Heart left ventricle (tissue), 13 donors: ENCODE measurements around the gene EXD3.

Source experiments
- CTCF ChIP-seq, 12 donors: fragments of 200-600 bp; sonication (generic) in 4 of 12; IDR thresholded peaks; one replicate each; pipeline versions ENCODE4 v1.5.0 to v1.8.0; 2018 to 2022; ENCODE audit warnings: antibody characterized with exemption in 12 of 12, mild to moderate bottlenecking in 5 of 12
- POLR2A ChIP-seq, 2 donors: fragments of 450-650 bp; IDR thresholded peaks; one replicate each; pipeline ENCODE4 v1.6.1; 2017; ENCODE audit warnings: antibody characterized with exemption in 2 of 2, mild to moderate bottlenecking in 2 of 2, moderate library complexity in 2 of 2
- donor health status: ischemic (EF 13 %, LVEDD 7.1; RV severe dilation, severe dysfunction).
- donor health status: DM: no; HTN: yes; CAD: no.
- donor health status: DM: no; HTN: no; CAD: no.
- donor health status: ischemic (EF 25% LVEDD 6.9; RV normal size, moderate dysfunction).
- donor health status: ischemic (EF 25% LVEDD 5.7; RV mildly dilated, moderate dysfunction).
- donor health status: ischemic (EF 35%, LVEDD 5.7; RV mildly dilated, moderate dysfunction).
- donor health status: nonischemic (EF 11% LVEDD 7.7; RV severe dilation, severe dysfunction).
- donor health status: DM: yes; HTN: yes; CAD: no.
- donor health status: PGD.
- donor health status: ischemic (EF 29% LVEDD 5.4; RV normal size, mild dysfunction).
- donor health status: nonischemic (EF 23%, LVEDD 6.1; RV moderate dilation, normal function).

- TF ChIP-seq CTCF (IDR thresholded peaks at IDR 0.05) (no peak), POLR2A (IDR thresholded peaks at IDR 0.05) (no peak)
Measured at GRCh38 chr9:137303893-137304382, 119.0 kb downstream of the EXD3 start.
